Measurements from ENCODE around the gene NNMT. TPM values are rescaled to one million over a fixed set of nuclear protein-coding genes. Genes with fewer than 3 reads are reported as not detected.

Gene NNMT
- total and polyA plus RNA-seq, 9 of the 15 experiments (the other 6 are each of a cell fraction or from before 2014, with no cell fraction given), result 6.1 to 15.0 (median 11.2) TPM

GRCh38 chr11:114340311-114341131, 44.3 kb downstream of the NNMT start (continued):
- TF ChIP-seq VEZF1 (CRISPR knock-in tag; IDR thresholded peaks at IDR 0.05) (peak; percentile 86), MGA (IDR thresholded peaks at IDR 0.05) (peak; percentile 30; the same call in 1 of the 2 replicates), JUN (IDR thresholded peaks at IDR 0.05; ENCODE audit: borderline replicate concordance, low read depth, low read length) (peak; percentile 40; the same call in 1 of the 2 replicates), JUN (CRISPR knock-in tag; IDR thresholded peaks at IDR 0.05; ENCODE audit: borderline replicate concordance) (no peak), JUNB (CRISPR knock-in tag; conservative IDR thresholded peaks at IDR 0.05) (no peak), MYNN (IDR thresholded peaks at IDR 0.05) (peak; percentile 61; the same call in 1 of the 2 replicates), MYNN (CRISPR knock-in tag; IDR thresholded peaks at IDR 0.05) (no peak), HDAC1 (IDR thresholded peaks at IDR 0.05) (peak in 1 of 2 experiments; percentile 44; a peak in 1 of 4 replicates), ATF3 (IDR thresholded peaks at IDR 0.05) (peak; percentile 62; the same call in 1 of the 2 replicates), ATF3 (CRISPR knock-in tag; conservative IDR thresholded peaks at IDR 0.05) (no peak)

Measured in K562 (cell line).